GM18868 (cell line): ENCODE measurements around the gene GJA4.
"Not testable (repeated sequence)": the region's sequence is repeated elsewhere in the genome, so short reads cannot be mapped to it uniquely, and the experiment has no call there.

Experiments
- ATAC-seq: cut with Tn5 transposase; IDR thresholded peaks from one replicate; pipeline ENCODE4 v1.9.1; 2021; ENCODE audit warnings: mild to moderate bottlenecking, moderate library complexity; ENCODE audit not compliant: unreplicated experiment

GJA4 gene

DNA sequence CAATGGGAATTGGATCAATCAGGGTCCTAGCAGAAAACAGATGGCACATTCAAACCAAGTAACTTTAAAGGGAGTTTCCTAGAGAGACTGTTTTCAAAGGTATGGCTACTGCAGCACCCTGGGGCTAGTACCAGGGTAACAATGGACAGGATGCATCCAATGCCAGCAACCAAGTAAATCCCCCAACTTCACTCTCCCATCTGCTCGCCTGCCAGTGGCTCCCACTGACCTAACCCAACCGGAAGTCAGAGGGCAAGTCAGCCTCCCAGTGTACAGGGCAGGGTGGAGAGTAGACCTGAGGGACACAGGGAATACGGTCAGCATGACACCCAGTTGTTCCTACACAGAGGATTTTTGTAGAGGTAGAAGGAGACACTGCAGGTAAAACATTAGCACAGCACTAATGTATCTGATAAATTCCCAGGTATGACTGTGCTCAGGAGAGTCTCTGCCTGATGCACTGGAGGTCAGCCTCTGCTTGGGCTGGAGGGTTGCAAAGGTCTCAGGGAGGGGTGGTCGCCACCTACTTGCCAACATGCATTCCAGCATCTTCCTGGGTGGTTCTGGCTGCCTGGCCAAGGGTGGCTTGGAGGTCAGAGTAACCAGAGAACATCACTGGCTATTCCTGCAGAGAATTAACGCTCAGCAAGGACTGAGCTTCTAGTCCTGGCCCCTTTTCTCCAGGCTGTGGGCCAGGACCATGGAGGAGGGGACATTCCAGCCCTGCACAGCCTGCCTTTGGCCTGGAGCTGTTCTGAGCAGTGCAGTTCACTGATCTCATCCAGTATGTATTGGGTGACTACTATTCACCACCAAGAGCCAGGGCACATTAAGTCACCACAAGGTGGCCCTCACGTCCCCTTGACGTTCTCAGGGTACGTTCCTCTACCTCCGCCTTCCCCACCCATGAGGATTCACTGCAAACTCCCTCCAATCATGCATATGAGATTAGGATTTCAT is 5.1 kb upstream of the GJA4 start:
- ATAC-seq, result no peak

DNA sequence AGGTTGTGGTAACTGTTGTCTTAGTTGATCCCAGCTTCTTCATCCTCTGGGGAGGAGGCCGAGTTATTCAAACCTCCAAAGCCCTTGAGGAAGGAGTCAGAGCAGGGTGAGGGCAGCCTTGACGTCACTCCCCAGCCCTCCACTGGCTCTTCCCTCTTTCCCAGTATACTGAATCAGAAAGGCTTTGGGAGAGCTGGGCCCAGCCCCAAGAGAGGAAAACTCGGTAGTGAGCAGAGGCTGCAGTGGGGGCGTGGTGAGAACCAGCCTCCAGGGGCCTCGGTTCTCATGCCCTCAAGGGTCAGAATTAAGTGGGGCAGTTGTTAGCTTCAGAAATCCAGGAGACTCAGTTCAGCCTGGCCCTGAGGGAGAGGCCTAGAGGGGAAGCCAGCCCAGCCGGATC is 1.8 kb upstream of the GJA4 start:
- ATAC-seq, result no peak

DNA sequence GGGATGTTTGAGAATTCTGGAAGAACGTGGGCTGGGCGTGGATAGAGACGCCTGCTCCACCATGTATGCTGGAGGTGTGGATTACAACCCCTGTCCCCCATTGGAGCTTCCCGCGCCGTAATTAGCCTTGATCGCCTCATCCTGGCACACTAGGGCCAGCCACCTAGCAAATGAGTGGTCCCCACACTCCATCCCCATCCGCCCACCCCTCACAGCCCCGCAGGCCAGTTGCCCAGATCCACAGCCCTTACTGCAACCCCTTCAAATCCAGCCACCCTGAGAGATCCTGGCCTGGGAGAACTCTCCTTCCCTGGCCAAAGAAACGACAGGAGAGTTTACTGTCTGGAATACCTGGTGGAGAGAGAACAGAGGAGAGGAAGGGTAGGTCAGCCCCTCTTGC is 375 bp upstream of the GJA4 start:
- no peak for ATAC-seq

DNA sequence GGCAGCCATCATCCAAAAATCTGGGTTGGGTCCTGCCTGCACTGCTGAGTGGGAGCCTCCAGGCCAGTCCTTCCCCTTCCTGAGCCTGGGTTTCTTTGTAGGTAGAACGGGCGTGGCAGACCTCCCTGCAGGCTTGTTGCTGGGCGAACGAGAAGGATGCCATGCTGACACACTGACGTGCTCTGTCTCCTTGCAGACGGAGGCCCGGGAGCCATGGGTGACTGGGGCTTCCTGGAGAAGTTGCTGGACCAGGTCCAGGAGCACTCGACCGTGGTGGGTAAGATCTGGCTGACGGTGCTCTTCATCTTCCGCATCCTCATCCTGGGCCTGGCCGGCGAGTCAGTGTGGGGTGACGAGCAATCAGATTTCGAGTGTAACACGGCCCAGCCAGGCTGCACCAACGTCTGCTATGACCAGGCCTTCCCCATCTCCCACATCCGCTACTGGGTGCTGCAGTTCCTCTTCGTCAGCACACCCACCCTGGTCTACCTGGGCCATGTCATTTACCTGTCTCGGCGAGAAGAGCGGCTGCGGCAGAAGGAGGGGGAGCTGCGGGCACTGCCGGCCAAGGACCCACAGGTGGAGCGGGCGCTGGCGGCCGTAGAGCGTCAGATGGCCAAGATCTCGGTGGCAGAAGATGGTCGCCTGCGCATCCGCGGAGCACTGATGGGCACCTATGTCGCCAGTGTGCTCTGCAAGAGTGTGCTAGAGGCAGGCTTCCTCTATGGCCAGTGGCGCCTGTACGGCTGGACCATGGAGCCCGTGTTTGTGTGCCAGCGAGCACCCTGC is 1.4 kb downstream of the GJA4 start:
- no peak for ATAC-seq

DNA sequence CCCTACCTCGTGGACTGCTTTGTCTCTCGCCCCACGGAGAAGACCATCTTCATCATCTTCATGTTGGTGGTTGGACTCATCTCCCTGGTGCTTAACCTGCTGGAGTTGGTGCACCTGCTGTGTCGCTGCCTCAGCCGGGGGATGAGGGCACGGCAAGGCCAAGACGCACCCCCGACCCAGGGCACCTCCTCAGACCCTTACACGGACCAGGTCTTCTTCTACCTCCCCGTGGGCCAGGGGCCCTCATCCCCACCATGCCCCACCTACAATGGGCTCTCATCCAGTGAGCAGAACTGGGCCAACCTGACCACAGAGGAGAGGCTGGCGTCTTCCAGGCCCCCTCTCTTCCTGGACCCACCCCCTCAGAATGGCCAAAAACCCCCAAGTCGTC is 2.0 kb downstream of the GJA4 start:
- ATAC-seq, result no peak

DNA sequence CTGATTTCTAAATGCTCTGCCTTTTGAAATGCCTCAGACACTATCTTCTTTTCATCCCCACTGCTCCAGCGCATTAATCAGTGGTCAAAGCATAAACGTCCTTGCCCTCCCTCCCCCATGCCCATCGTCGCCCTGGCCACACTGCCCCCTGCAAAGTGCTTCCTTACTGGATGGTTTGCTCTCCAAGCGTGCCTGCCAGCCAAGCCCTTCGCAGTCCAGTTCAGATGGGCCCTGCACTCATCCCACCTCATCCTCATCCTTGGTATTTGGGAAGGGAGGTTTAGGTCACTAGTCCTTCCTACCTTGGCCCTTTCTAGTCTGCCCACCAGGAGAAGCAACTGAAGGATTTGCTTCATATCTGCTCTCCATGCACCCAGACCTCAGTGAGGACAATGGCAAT is 3.1 kb downstream of the GJA4 start:
- ATAC-seq, result no peak

DNA sequence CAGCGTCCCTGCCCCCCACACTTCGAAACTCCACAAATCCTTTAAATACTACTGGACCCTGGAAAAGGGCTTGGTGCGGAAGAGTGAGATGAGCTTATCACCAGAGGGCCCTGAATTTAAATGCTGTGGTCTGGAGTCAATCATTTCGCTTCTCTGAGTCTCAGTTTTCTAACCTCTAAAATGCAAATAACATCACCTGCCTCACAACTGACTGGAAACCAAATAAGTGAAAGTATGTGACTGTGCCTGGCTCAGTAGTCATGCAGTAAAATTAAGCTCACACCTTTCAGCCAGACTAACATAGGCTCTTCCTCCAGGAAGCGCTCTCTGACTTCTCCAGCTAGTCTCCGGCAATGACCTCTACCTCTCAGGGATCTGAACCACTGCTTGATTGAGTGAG is 4.2 kb downstream of the GJA4 start:
- ATAC-seq, result no peak

DNA sequence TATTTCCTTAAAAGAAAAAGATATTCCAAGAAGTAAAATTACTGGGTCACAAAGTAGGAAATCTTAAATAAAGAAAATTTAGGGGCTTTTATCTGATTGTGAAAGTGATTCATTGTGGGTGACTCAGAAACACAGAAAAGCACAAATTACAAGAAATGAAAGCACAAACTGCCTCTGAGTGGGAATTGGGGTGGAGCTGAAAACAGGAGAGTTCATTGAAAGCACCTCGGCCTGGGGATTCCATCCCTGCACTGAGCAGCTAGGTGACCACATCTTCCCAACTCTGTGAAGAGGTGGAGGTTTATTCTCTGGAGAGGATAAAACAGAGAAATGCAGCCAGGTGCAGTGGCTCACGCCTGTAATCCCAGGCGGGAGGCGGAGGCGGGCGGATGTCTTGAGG is 7.4 kb downstream of the GJA4 start:
- no peak for ATAC-seq

DNA sequence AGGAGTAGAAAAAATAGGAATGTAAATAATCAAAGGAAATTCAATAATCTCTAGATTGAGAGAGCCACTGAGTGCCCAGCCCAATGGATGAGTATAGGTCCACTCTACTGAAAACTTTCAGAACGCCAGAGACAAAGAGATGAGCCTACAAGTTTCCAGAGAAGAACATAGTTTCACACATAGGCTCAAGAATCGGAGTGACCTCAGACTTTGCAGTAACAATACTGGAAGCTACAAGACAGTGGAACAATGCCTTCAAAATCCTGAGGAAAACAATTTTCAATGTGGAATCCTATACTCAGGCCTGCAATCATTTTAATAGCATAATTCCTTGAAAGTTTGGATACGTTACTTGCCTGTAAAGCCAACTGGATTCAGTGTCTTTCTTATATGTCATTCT is 11.0 kb downstream of the GJA4 start:
- ATAC-seq, result no peak

DNA sequence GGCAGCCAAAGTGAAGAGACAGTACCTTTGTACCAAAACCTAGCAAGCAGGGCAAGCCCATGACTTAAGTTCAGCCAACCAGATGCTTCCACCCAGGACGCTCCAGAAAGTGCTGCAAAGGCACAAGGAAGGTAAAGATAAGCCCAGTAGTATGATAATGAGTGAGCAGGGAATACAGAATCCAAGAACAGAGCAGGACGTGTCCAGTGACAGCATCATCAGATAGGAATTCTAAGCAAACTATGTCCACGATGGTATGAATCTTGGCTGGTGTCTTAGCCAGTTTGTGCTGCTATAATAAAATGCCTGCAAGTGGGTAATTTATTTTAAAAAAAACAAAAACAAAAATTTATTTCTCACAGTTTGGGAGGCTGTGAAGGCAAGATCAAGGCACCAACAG is 13.6 kb downstream of the GJA4 start:
- no peak for ATAC-seq

DNA sequence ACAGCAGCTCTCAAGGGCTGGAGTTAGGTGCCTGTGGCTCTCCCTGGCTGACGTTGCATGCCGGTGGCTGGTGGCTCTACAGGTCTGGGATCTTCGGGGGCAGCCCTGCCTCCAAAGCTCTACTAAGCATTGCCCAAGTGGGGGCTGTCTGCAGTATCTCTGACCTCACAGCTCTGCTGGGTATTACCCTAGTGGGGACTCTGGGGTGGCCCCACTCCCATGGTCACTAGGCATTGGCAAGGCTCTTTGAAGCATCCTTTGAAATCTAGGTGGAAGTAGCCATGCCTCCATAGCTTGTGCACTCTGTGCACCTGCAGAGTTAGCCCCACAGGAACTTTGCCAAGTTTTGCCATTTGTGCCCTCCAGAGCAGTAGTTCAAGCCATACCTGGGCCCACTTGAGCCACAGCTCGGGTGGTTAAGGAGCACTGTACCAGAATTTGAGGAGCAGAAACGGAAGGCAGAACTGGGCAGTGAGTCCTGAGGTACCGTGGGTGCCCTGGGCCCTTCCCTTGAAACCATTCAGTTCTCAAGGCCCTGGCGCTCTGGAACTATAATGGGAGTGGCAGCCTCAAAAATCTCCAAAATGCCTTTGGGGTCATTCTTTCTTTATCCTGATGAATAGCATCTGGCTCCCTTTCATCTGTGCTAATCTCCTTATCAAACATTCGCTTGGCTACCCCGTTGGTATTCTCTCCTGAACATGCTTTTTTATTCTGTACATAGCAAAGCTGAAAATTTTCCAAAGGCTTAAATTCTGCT is 15.4 kb downstream of the GJA4 start:
- no peak for ATAC-seq

DNA sequence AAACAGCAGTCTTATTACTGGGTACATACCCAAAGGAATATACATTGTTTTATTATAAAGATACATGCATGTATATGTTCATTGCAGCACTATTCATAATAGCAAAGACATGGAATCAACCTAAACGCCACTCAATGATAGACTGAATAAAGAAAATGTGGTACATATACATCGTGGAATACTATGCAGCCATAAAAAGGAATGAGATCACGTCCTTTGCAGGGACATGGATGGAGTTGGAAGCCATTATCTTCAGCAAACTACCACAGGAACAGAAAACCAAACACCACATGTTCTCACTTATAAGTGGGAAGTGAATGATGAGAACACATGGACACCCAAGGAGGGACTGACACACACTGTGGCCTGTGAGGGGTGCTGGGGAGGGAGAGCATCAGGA is 18.0 kb downstream of the GJA4 start:
- not testable (repeated sequence) for ATAC-seq

DNA sequence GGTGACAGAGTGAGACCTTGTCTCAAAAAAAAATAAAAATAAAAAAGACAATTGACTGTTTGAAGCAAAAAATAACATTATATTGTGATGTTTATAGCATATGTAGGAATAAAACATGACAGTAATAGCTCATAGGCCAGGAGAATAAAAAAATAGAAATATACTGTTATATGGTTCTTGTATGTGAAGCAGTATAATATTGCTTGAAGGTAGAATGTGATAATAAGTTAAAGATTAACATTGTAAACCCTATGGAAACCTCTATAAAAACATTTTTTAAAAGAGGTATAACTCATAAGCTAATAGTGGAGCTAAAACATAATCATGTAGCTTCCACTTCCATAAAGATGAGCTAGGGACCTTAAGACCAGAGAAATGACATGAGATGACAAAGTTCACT is 23.5 kb downstream of the GJA4 start:
- ATAC-seq, result no peak

DNA sequence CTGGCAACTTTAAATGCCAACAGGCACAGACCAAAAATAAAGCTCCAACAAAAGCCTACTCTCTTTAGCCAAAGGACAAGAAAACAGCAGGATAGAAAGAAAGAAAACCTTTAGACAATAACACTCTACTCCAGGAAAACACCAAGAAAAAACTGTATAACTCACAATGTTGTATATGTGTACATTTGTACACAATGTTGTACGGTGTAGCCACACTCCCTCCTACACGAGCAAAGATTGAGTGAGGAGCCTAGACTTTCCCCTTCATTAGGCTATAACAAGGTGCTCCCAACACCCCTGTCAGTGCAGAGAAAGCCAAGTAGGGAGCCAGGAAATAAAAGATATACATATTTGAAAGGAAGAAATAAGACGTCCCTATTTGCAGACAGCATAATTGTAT is 24.0 kb downstream of the GJA4 start:
- no peak for ATAC-seq

DNA sequence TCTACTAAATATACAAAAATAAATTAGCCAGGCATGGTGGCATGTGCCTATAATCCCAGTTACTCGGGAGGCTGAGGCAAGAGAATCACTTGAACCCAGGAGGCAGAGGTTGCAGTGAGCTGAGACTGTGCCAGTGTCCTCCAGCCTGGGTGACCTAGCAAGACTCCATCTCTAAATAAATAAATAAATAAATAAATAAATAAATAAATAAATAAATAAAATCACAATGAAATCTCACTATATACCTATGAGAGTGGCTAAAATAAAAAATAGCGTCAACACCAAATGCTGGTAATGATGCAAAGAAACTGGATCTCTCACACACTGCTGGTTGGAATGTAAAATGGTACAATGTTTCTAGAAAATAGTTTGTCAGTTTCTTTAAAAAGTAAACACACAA is 26.1 kb downstream of the GJA4 start:
- not testable (repeated sequence) for ATAC-seq

DNA sequence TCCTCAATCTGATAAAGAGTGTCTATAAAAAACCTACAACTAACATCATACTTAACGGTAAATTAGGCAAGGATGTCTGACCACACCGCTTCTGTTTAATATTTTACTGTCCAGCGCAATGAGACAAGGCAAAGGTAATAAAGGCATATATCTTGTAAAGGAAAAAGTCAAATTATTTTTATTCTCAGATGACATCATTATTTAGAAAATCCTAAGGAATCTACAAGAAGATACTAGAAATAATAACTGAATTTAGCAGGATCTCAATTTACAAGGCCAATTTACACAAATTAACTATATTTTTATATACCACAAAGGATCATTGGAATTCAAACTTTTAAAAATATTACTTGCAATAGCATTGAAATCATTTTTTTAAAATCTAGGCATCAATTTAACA is 29.4 kb downstream of the GJA4 start:
- no peak for ATAC-seq

DNA sequence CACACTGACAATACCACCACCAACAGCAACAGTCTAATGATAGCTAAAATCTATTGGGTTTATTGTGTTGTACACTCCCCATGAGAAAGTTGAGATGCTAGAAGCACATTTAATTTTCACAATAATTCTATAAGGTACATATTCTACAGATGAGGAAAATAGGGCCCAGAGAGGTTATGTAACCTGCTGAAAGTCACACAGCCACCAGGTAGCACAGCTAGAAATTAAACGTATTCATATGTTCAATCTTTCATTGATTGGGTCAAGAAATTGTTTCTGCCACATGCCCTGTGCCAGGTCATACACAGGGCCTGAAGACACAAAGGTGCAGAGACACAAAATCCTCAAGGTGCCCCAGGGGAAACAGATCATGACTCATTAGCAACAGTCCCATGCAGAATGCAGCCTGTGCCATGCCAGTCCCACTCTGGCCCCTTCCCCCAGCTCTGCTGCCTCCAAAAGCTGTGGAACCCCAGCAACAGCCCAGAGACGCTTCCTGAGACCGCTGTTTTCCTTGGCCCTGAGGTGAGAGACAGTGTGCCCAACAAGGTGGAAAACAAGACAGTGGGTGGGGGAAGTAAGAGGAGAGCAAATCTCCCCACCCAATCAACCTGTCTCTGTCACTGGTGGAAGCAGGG is 32.1 kb downstream of the GJA4 start:
- no peak for ATAC-seq

DNA sequence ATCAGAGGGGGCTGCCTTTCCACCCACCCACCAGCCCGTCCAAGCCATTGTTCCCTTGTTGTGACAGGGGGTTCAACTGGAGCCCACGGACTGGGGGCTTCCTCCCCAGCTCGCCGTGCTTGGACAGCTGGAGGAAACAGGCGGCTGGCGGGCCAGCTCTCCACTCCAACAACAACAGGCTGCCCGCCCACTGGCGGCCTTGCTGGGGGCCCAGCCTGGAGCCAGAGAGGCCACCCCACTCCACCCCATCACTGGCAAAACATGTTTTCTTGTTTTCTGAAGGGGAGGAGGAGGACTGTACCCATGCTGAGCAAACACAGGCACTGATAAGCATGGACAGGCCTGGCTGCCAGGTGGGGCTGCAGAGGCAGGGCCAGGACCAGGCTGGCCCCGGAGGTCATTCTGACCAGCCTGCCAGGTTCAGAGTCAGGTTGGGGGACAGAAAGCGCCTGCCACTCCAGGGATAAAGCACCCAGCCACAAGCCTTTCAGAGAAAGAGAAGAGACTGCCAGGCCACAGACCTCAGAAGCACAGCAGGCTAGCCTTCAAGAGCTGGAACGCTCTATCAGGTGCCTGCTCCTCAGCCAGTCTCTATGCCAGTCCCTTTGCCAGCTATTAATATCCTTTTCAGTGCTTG is 32.8 kb downstream of the GJA4 start:
- no peak for ATAC-seq

DNA sequence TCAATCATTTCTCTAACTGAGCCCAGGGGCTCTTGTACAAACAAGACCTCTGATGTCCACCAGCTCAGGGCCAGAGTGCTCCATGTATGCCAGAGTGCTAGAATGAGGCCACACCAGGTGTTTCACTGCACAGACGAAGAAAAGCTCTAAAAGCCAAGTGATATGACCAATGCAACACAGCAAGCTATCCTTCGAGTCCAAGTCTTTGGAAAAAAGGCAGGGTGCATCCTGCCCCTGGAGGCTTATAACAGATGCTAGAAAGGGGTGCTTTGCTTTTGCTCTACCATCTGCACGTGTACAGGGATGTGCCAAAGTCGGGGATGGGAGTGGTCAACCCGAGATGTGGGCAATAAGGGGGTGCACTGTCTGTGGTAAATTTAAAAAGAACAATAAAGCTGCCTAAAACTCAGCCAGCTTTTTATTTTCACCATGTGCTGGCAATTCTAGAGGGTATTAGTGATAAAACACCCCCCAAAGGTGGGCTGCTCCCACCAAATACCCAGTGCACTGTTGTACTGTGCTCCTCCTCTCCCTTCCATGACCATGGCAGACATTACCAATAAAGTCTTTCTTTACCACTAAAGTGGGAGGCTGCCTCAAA is 34.6 kb downstream of the GJA4 start:
- ATAC-seq, result no peak

DNA sequence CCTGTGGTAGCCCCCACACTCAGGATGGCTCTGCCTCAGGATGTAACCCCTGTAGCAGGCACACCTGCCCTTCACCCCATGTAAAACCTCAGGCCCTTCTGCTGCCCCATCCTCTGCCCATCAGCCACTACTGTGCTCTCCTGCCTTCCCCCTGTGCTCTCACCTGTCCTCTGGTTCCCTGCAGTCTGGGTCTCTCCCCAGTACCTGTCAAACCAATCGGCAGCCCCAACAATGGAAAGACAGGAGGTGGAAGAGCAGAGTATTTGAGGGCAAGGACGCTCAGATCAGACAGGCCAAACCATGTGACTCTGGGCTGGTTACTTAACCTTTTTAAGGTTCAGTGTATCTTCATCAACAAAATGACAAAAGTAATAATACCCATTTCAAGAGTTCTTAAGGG is 35.8 kb downstream of the GJA4 start:
- ATAC-seq, result no peak
